PC-9 (cell line): ENCODE measurements around the gene RNF212.

Experiments
- CTCF ChIP-seq: fragments of 200-600 bp; sonication (generic); conservative IDR thresholded peaks from 2 replicates; pipeline ENCODE4 v1.6.1; 2017; ENCODE audit warnings: mixed run types, antibody characterized with exemption, mild to moderate bottlenecking, moderate library complexity
- EZH2 ChIP-seq: fragments of 200-600 bp; sonication (generic); IDR thresholded peaks from 2 replicates; pipeline ENCODE4 v1.8.0; 2017; ENCODE audit warnings: antibody characterized with exemption, low read depth

GRCh38 chr4:1075809-1076699 is 37.3 kb downstream of the RNF212 start:
- TF ChIP-seq EZH2 = no peak
- no peak for TF ChIP-seq CTCF
